RWPE1 (cell line): ENCODE measurements around the gene KITLG.
"Not testable (repeated sequence)": the region's sequence is repeated elsewhere in the genome, so short reads cannot be mapped to it uniquely, and the experiment has no call there.

Experiments used
- CTCF ChIA-PET: fragments of 350-600 bp; sonication (Branson Sonifier 250); formaldehyde crosslinking; extraction: SDS; loops from one replicate; lab custom pipeline; 2021; lab: Yijun Ruan, JAX
- POLR2A ChIA-PET: fragments of 400-600 bp; formaldehyde crosslinking; extraction: SDS; loops from one replicate; lab custom pipeline; 2020; ENCODE audit warnings: antibody characterized with exemption; ENCODE audit not compliant: low non-redundant PET; lab: Yijun Ruan, JAX
- DNase-seq: peaks from one replicate; pipeline ENCODE4 v3.0.0; 2012; ENCODE audit warnings: low spot score
- H3K27ac ChIP-seq: fragments of 450-650 bp; 2 replicates; pipeline ENCODE4 v1.5.1; 2017
- TF ChIP-seq, protein P1 (sequence below): fragments of 450-650 bp; conservative IDR thresholded peaks from 2 replicates; pipeline ENCODE4 v1.5.1; 2017; ENCODE audit warnings: low read depth, mild to moderate bottlenecking

Gene KITLG

DNA sequence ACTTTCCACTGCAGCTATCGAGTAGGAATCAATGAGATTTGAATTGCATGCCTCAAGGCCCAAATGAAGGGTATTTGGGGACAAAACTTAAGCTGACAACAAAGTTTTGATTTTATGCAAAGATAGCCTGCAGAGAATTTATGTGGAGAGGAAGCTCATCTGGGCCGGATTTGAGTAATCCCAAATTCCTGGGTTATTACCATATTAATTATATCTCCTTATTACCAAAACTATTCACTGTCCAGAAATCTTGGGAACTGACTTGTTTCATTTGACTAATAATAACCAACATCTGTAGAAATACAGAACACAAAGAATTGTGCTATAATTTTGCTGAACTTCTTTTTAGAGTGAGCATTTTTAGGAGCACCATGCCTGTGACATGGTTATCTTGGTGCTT, 70.4 kb downstream of the KITLG start:
- no peak for DNase-seq
- H3K27ac ChIP-seq = no peak overlapping the region
- TF ChIP-seq, protein P1, sequence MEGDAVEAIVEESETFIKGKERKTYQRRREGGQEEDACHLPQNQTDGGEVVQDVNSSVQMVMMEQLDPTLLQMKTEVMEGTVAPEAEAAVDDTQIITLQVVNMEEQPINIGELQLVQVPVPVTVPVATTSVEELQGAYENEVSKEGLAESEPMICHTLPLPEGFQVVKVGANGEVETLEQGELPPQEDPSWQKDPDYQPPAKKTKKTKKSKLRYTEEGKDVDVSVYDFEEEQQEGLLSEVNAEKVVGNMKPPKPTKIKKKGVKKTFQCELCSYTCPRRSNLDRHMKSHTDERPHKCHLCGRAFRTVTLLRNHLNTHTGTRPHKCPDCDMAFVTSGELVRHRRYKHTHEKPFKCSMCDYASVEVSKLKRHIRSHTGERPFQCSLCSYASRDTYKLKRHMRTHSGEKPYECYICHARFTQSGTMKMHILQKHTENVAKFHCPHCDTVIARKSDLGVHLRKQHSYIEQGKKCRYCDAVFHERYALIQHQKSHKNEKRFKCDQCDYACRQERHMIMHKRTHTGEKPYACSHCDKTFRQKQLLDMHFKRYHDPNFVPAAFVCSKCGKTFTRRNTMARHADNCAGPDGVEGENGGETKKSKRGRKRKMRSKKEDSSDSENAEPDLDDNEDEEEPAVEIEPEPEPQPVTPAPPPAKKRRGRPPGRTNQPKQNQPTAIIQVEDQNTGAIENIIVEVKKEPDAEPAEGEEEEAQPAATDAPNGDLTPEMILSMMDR = no peak
- CTCF ChIA-PET = no interaction called here
- POLR2A ChIA-PET = no interaction called here

- no peak for DNase-seq
- CTCF ChIA-PET = no interaction called here
- H3K27ac ChIP-seq = no peak overlapping the region
- TF ChIP-seq, protein P1 = no peak
- POLR2A ChIA-PET = no interaction called here
These were observed 70.9 kb downstream of the KITLG start for GRCh38 chr12:88509347-88509746.

GRCh38 chr12:88507851-88508250, 72.4 kb downstream of the KITLG start:
- POLR2A ChIA-PET = not testable (repeated sequence)

DNA sequence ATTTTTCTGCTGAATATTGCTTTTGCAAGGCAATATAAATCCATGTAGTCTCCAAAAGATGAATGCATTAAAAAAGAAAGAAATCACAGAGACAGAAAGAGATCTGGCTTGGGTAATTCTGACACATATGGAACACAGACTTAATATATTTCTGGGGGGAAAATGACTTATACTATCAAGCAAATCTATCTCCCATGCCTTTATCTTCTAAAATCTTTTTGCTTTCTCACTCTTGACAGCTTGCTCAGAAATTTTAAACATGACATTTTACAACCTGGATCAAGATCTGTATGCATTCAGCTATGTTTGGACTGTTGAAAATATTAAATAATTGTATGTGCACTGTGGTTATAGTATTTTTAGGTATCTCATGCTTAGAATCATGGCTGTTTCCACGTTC, 73.0 kb downstream of the KITLG start:
- POLR2A ChIA-PET = no interaction called here
- CTCF ChIA-PET = no interaction called here
- DNase-seq = no peak
- TF ChIP-seq, protein P1 = no peak
- no peak overlapping the region for H3K27ac ChIP-seq

More at GRCh38 chr12:88507851-88508250, 72.4 kb downstream of the KITLG start:
- CTCF ChIA-PET, H3K27ac ChIP-seq, DNase-seq: not testable (repeated sequence)

DNA sequence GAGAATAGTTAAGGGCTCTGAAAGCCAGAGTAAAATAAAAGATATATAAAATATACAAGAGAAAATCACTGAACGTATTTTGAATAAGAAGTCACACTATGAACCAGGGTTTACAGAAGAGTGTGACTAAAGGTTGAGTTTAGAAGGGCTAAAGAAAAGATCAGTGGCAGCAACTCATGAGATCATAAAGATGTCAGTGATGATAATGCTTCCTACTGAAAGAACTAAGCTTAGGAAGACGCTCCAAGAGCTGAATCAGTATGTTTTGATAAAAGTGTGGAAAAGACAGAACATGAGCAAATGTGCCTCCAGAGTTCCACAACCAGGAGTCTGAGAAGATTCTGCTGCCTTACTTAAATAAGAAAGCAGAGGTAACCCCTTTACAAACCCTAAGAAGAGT, 74.6 kb downstream of the KITLG start:
- TF ChIP-seq, protein P1 = no peak
- CTCF ChIA-PET = no interaction called here
- POLR2A ChIA-PET = no interaction called here
- DNase-seq = no peak
- H3K27ac ChIP-seq = no peak overlapping the region

GRCh38 chr12:88503281-88503703, 77.0 kb downstream of the KITLG start:
- DNase-seq = no peak
- ChIA-PET CTCF (interaction anchor here (0.5 to 0.6 kb wide), 2 partner anchors 94 to 498 kb away, joined by 3 read pairs; no protein-coding TSS in a partner anchor), POLR2A (no interaction called here)

More at GRCh38 chr12:88503281-88503703, 77.0 kb downstream of the KITLG start:
- TF ChIP-seq, protein P1 = no peak
- H3K27ac ChIP-seq = no peak overlapping the region
